K562 (cell line): Measurements from ENCODE around the gene MYCN.

Experiments
- CCNT2 ChIP-seq: IDR thresholded peaks from 2 replicates; pipeline ENCODE4 v1.6.1; 2011; ENCODE audit warnings: borderline replicate concordance, low read depth, mild to moderate bottlenecking, moderate library complexity, mixed read lengths, low read length; ENCODE audit not compliant: insufficient read length; ENCODE audit errors: extremely low read depth
- NFRKB ChIP-seq: fragments of 450-650 bp; IDR thresholded peaks from 2 replicates; pipeline ENCODE4 v1.6.1; 2016; ENCODE audit warnings: low read depth
- RNF2 ChIP-seq: sonication (generic); IDR thresholded peaks from 2 replicates; pipeline ENCODE4 v1.6.1; 2016

DNA sequence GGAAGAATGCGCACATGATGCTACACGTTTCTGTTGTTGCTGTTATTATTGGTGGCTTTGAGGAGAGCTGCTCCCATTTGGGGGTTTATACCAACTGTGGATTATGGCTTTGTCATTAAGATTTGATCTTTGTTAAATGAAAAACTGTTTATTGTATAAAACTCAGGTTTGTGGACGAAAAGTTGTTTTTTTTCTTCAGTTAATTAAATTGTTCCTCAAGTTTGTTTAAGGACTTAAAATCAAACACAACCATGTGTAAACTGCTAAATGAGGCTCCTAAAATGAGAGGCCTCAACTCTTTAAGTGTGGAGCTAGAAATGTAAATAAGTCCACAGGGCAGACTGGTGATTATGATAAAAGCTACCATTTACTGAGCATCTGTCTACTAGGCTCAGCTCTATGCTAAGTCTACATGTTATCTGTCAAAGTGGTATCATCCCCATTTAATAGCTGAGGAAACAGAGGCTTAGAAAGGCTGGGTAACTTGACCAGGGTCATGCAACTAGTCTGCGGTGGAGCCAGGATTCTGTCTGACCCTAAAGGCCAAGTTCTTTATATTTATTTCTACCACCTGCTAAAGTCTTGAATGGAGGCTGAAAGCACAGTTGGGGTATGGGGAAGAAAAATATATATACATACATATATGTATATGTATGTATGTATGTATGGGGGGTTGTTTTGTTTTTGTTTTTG, 4.1 kb downstream of the MYCN start:
- TF ChIP-seq CCNT2, result no peak
- TF ChIP-seq NFRKB, result no peak
- no peak for TF ChIP-seq RNF2
